ENCODE results near the gene FAM89A. TPM values are rescaled to one million over a fixed set of nuclear protein-coding genes. Genes with fewer than 3 reads are reported as not detected.

Gene FAM89A
- total and polyA plus RNA-seq, 2 of the 13 experiments (the other 11 are each of a cell fraction or from before 2014, with no cell fraction given) = 0.35 to 0.44 TPM

- TF ChIP-seq FOSL2 (CRISPR knock-in tag; IDR thresholded peaks at IDR 0.05) = peak; percentile 56
- TF ChIP-seq PITX1 (CRISPR knock-in tag; IDR thresholded peaks at IDR 0.05) = peak; percentile 57; the same call in 1 of the 2 replicates
- TF ChIP-seq MBD4 (IDR thresholded peaks at IDR 0.05; ENCODE audit: borderline replicate concordance, low read length) = no peak
- peak; percentile 85 for TF ChIP-seq ARID4A (CRISPR knock-in tag; IDR thresholded peaks at IDR 0.05; ENCODE audit: borderline replicate concordance)
- peak; percentile 46 for TF ChIP-seq PPARG (CRISPR knock-in tag; conservative IDR thresholded peaks at IDR 0.05)
- no peak for TF ChIP-seq NPAS2 (CRISPR knock-in tag; IDR thresholded peaks at IDR 0.05; ENCODE audit: borderline replicate concordance)
- TF ChIP-seq SUZ12 (IDR thresholded peaks at IDR 0.05; ENCODE audit: low read depth, low read length) = peak; percentile 90
- TF ChIP-seq, protein P1, sequence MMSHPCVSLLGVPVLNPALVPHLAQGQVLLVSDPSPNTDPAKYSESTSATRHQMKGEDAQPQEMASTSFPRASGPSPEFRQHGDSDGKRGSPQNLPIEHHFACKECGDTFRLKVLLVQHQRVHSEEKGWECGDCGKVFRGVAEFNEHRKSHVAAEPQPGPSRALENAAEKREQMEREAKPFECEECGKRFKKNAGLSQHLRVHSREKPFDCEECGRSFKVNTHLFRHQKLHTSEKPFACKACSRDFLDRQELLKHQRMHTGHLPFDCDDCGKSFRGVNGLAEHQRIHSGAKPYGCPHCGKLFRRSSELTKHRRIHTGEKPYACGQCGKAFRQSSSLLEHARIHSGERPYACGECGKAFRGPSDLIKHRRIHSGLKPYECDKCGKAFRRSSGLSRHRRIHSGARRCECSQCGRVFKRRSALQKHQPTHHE (CRISPR knock-in tag; IDR thresholded peaks at IDR 0.05; ENCODE audit: borderline replicate concordance) = peak; percentile 92
- TF ChIP-seq REPIN1 (CRISPR knock-in tag; IDR thresholded peaks at IDR 0.05; ENCODE audit: borderline replicate concordance, low read depth) = peak; percentile 71; the same call in 1 of the 2 replicates
- TF ChIP-seq BRCA1 (CRISPR knock-in tag; IDR thresholded peaks at IDR 0.05) = no peak; the same call in 1 of the 2 replicates
- TF ChIP-seq DPF2 (CRISPR knock-in tag; IDR thresholded peaks at IDR 0.05; ENCODE audit: borderline replicate concordance, low read depth) = no peak
- TF ChIP-seq KDM2A (CRISPR knock-in tag; IDR thresholded peaks at IDR 0.05; ENCODE audit: borderline replicate concordance, low read depth) = peak; percentile 94
- TF ChIP-seq ATM (IDR thresholded peaks at IDR 0.05; ENCODE audit: borderline replicate concordance) = no peak
- peak; percentile 54; the same call in 1 of the 2 replicates for TF ChIP-seq TGIF2 (CRISPR knock-in tag; IDR thresholded peaks at IDR 0.05)
- TF ChIP-seq HOXA9 (CRISPR knock-in tag; IDR thresholded peaks at IDR 0.05; ENCODE audit: borderline replicate concordance) = no peak
- TF ChIP-seq ZNF83 (CRISPR knock-in tag; IDR thresholded peaks at IDR 0.05; ENCODE audit: borderline replicate concordance) = no peak
- 0 out of 2 replicates have a peak, but pooled peaks have one; percentile 35 for TF ChIP-seq ZNF430 (CRISPR knock-in tag; IDR thresholded peaks at IDR 0.05)
Measured at GRCh38 chr1:230978491-230979388, 61.3 kb downstream of the FAM89A start, which contains the start of the genes ARV1 and TTC13 (continued).

Data from HepG2 (cell line).